Hepatocyte (in vitro differentiated cells): ENCODE results near the gene TAF10.

ENCODE experiments used
- CTCF ChIP-seq: fragments of 200-600 bp; sonication (generic); IDR thresholded peaks from 2 replicates; pipeline ENCODE4 v1.5.1; 2016; ENCODE audit warnings: antibody characterized with exemption, mild to moderate bottlenecking; ENCODE audit not compliant: poor library complexity
- EZH2 ChIP-seq: fragments of 200-600 bp; sonication (generic); IDR thresholded peaks from 2 replicates; pipeline ENCODE4 v1.6.1; 2016; ENCODE audit warnings: antibody characterized with exemption, mild to moderate bottlenecking, borderline replicate concordance
- EZH2phosphoT487 ChIP-seq: fragments of 200-600 bp; sonication (generic); IDR thresholded peaks from one replicate; pipeline ENCODE4 v1.6.1; 2018; ENCODE audit warnings: antibody characterized with exemption, mild to moderate bottlenecking, low read depth, moderate library complexity; ENCODE audit not compliant: unreplicated experiment, severe bottlenecking

GRCh38 chr11:6607190-6607795 is 4.7 kb downstream of the TAF10 start:
- TF ChIP-seq CTCF = no peak
- no peak for TF ChIP-seq EZH2phosphoT487
- no peak for TF ChIP-seq EZH2
